Osteocyte (in vitro differentiated cells): Measurements from ENCODE around the gene CYTL1. TPM values are rescaled to one million over a fixed set of nuclear protein-coding genes. Genes with fewer than 3 reads are reported as not detected.

ENCODE experiments used
- DNase-seq: peaks from one replicate; pipeline ENCODE4 v3.0.0; 2021; ENCODE audit warnings: mixed read lengths; ENCODE audit not compliant: unreplicated experiment; ENCODE audit errors: extremely low spot score
- H3K27ac Mint-ChIP-seq: one replicate; pipeline ENCODE4 v1.8.0; 2021; ENCODE audit warnings: mild to moderate bottlenecking, mixed read lengths; ENCODE audit not compliant: unreplicated experiment
- H3K27me3 Mint-ChIP-seq: one replicate; pipeline ENCODE4 v1.8.0; 2021; ENCODE audit warnings: mixed read lengths; ENCODE audit not compliant: unreplicated experiment
- H3K36me3 Mint-ChIP-seq: one replicate; pipeline ENCODE4 v1.8.0; 2021; ENCODE audit warnings: mixed read lengths; ENCODE audit not compliant: unreplicated experiment
- H3K4me1 Mint-ChIP-seq: one replicate; pipeline ENCODE4 v1.8.0; 2021; ENCODE audit warnings: mixed read lengths; ENCODE audit not compliant: unreplicated experiment
- H3K4me3 Mint-ChIP-seq: one replicate; pipeline ENCODE4 v1.8.0; 2021; ENCODE audit warnings: mild to moderate bottlenecking, moderate library complexity, mixed read lengths; ENCODE audit not compliant: unreplicated experiment
- H3K9me3 Mint-ChIP-seq: one replicate; pipeline ENCODE4 v1.8.0; 2021; ENCODE audit warnings: mixed read lengths; ENCODE audit not compliant: unreplicated experiment
- CTCF ChIP-seq: fragments of 200-600 bp; sonication (generic); IDR thresholded peaks from 2 replicates; pipeline ENCODE4 v1.5.0; 2021; ENCODE audit warnings: antibody characterized with exemption, mild to moderate bottlenecking, moderate library complexity
- total RNA-seq: library from RNA; stranded (reverse); gene quantifications from 2 replicates; pipeline ENCODE4 v1.2.1, GENCODE V29; 2021

Gene CYTL1
- total RNA-seq, 1 donor from 2014 or later = 86.8 TPM

GRCh38 chr4:5028480-5028879, 9.2 kb upstream of the CYTL1 start:
- H3K36me3 Mint-ChIP-seq = no peaks in the 10 kb centered on the region
- no peak for TF ChIP-seq CTCF
- H3K9me3 Mint-ChIP-seq = peaks cover 6% of the 10 kb centered on the region
- no peak overlapping the region for H3K4me3 Mint-ChIP-seq
- H3K4me1 Mint-ChIP-seq = peaks cover 24% of the 10 kb centered on the region
- H3K27me3 Mint-ChIP-seq = no peaks in the 10 kb centered on the region
- DNase-seq = no peak
- no peak overlapping the region for H3K27ac Mint-ChIP-seq

GRCh38 chr4:5027346-5027745, 8.1 kb upstream of the CYTL1 start:
- Mint-ChIP-seq H3K27ac (no peak overlapping the region), H3K4me1 (peaks cover 13% of the 10 kb centered on the region), H3K27me3 (no peaks in the 10 kb centered on the region), H3K9me3 (peaks cover 12% of the 10 kb centered on the region), H3K4me3 (no peak overlapping the region), H3K36me3 (no peaks in the 10 kb centered on the region)
- no peak for DNase-seq
- no peak for TF ChIP-seq CTCF

GRCh38 chr4:5026371-5026770, 7.1 kb upstream of the CYTL1 start:
- no peak for TF ChIP-seq CTCF
- Mint-ChIP-seq H3K36me3 (no peaks in the 10 kb centered on the region), H3K27ac (no peak overlapping the region), H3K9me3 (peaks cover 12% of the 10 kb centered on the region), H3K4me3 (no peak overlapping the region), H3K27me3 (no peaks in the 10 kb centered on the region), H3K4me1 (peaks cover 17% of the 10 kb centered on the region)
- no peak for DNase-seq

- Mint-ChIP-seq H3K4me3 (no peak overlapping the region), H3K36me3 (no peaks in the 10 kb centered on the region), H3K4me1 (peaks cover 24% of the 10 kb centered on the region), H3K9me3 (peaks cover 12% of the 10 kb centered on the region), H3K27me3 (no peaks in the 10 kb centered on the region), H3K27ac (no peak overlapping the region)
- DNase-seq = no peak
- TF ChIP-seq CTCF = no peak
These were observed 5.4 kb upstream of the CYTL1 start for GRCh38 chr4:5024673-5025072.

GRCh38 chr4:5021546-5021945, 2.3 kb upstream of the CYTL1 start:
- Mint-ChIP-seq H3K36me3 (no peaks in the 10 kb centered on the region), H3K27ac (no peak overlapping the region), H3K9me3 (peaks cover 12% of the 10 kb centered on the region), H3K27me3 (no peaks in the 10 kb centered on the region), H3K4me1 (peaks cover 33% of the 10 kb centered on the region), H3K4me3 (no peak overlapping the region)
- no peak for DNase-seq
- TF ChIP-seq CTCF = no peak
